Suprapubic skin (tissue), 4 donors: Measurements from ENCODE around the gene MTERF2. TPM values are rescaled to one million over a fixed set of nuclear protein-coding genes. Genes with fewer than 3 reads are reported as not detected.
A peak's percentile ranks its signal among the peaks of the same experiment; 100 is the strongest.

Source experiments
- DNase-seq, 2 donors: peaks; one replicate each; pipeline ENCODE4 v3.0.0-alpha.2; 2019; ENCODE audit warnings: low spot score in 2 of 2
- H3K27ac ChIP-seq: fragments of 200-600 bp; sonication (generic); one replicate; pipeline ENCODE4 v1.5.1; 2019
- H3K27me3 ChIP-seq: fragments of 200-600 bp; sonication (generic); one replicate; pipeline ENCODE4 v1.5.1; 2019
- H3K36me3 ChIP-seq: fragments of 200-600 bp; sonication (generic); one replicate; pipeline ENCODE4 v1.5.1; 2019
- H3K4me1 ChIP-seq: fragments of 200-600 bp; sonication (generic); one replicate; pipeline ENCODE4 v1.5.1; 2019
- H3K4me3 ChIP-seq: fragments of 200-600 bp; sonication (generic); one replicate; pipeline ENCODE4 v1.5.1; 2019; ENCODE audit warnings: mild to moderate bottlenecking
- H3K9me3 ChIP-seq: fragments of 200-600 bp; sonication (generic); one replicate; pipeline ENCODE4 v1.5.1; 2019
- CTCF ChIP-seq, 2 donors: fragments of 200-600 bp in 1 of 2; fragments of 450-650 bp in 1 of 2; sonication (generic) in 1 of 2; IDR thresholded peaks; one replicate each; pipeline ENCODE4 v1.5.1; 2016 to 2019; ENCODE audit warnings: antibody characterized with exemption in 2 of 2, mild to moderate bottlenecking in 1 of 2, moderate library complexity in 1 of 2
- EP300 ChIP-seq: sonication (generic); formaldehyde crosslinking; IDR thresholded peaks from one replicate; pipeline ENCODE4 v1.6.1; 2017; ENCODE audit warnings: antibody characterized with exemption
- POLR2A ChIP-seq, 2 donors: fragments of 450-650 bp; IDR thresholded peaks; one replicate each; pipeline ENCODE4 v1.6.1; 2017; ENCODE audit warnings: antibody characterized with exemption in 2 of 2, mild to moderate bottlenecking in 2 of 2, moderate library complexity in 2 of 2
- POLR2AphosphoS5 ChIP-seq, 3 donors: sonication (generic); formaldehyde crosslinking; IDR thresholded peaks; one replicate each; pipeline ENCODE4 v1.6.1; 2017; ENCODE audit warnings: antibody characterized with exemption in 3 of 3
- WGBS: methylation state at CpG from one replicate; pipeline ENCODE4 v1.1.5; 2018; 5-methylcytosine and 5-hydroxymethylcytosine counted together
- total RNA-seq, 4 donors: library from RNA; depleted of rRNA; stranded (reverse); fragments of >200 nt; gene quantifications; one replicate each; pipeline ENCODE4 v1.1.0, GENCODE V29; 2016

Gene MTERF2
- total RNA-seq, 4 donors from 2014 or later, result 9.4 to 20.7 (median 16.3) TPM

- Histone ChIP-seq H3K4me3 (no peak overlapping the region), H3K4me1 (peaks cover 10% of the 10 kb centered on the region), H3K9me3 (no peaks in the 10 kb centered on the region), H3K36me3 (peaks cover 19% of the 10 kb centered on the region), H3K27ac (no peak overlapping the region), H3K27me3 (no peaks in the 10 kb centered on the region)
- 87% methylated on average over 2 of the region's 2 CpGs for WGBS
- DNase-seq, result no peak
- TF ChIP-seq POLR2AphosphoS5 (IDR thresholded peaks at IDR 0.05) (no peak), CTCF (IDR thresholded peaks at IDR 0.05) (no peak), POLR2A (IDR thresholded peaks at IDR 0.05) (no peak), EP300 (no peak)
Measured at GRCh38 chr12:106964526-106964925, 22.4 kb downstream of the MTERF2 start.

- Histone ChIP-seq H3K36me3 (peaks cover 6% of the 10 kb centered on the region), H3K27me3 (no peaks in the 10 kb centered on the region), H3K4me1 (peaks cover 30% of the 10 kb centered on the region), H3K4me3 (no peak overlapping the region), H3K27ac (no peak overlapping the region), H3K9me3 (no peaks in the 10 kb centered on the region)
- no peak for DNase-seq
- 45% methylated on average over 3 of the region's 3 CpGs for WGBS
- no peak for TF ChIP-seq POLR2AphosphoS5 (IDR thresholded peaks at IDR 0.05)
- TF ChIP-seq CTCF (IDR thresholded peaks at IDR 0.05), result no peak
- TF ChIP-seq EP300, result no peak
- TF ChIP-seq POLR2A (IDR thresholded peaks at IDR 0.05), result no peak
Measured at GRCh38 chr12:106962286-106962685, 24.7 kb downstream of the MTERF2 start.

GRCh38 chr12:106960443-106960842 is 26.5 kb downstream of the MTERF2 start:
- H3K27me3 ChIP-seq, result no peaks in the 10 kb centered on the region
- no peak for DNase-seq
- TF ChIP-seq POLR2AphosphoS5 (IDR thresholded peaks at IDR 0.05), result no peak
- no peak for TF ChIP-seq EP300
- TF ChIP-seq CTCF (IDR thresholded peaks at IDR 0.05), result no peak
- no peaks in the 10 kb centered on the region for H3K9me3 ChIP-seq
- WGBS, result 67% methylated on average over 3 of the region's 3 CpGs
- no peak overlapping the region for H3K27ac ChIP-seq
- H3K4me1 ChIP-seq, result peaks cover 36% of the 10 kb centered on the region
- H3K4me3 ChIP-seq, result no peak overlapping the region
- no peaks in the 10 kb centered on the region for H3K36me3 ChIP-seq

GRCh38 chr12:106957583-106957982 is 29.4 kb downstream of the MTERF2 start:
- 17% methylated on average over 1 of the region's 1 CpG for WGBS
- Histone ChIP-seq H3K27ac (no peak overlapping the region), H3K4me1 (peaks cover 49% of the 10 kb centered on the region), H3K4me3 (peak overlapping the region; percentile 98), H3K27me3 (no peaks in the 10 kb centered on the region), H3K36me3 (no peaks in the 10 kb centered on the region), H3K9me3 (no peaks in the 10 kb centered on the region)
- DNase-seq, result no peak
- TF ChIP-seq CTCF (IDR thresholded peaks at IDR 0.05), result no peak
- no peak for TF ChIP-seq EP300
- TF ChIP-seq POLR2A (IDR thresholded peaks at IDR 0.05), result no peak
- no peak for TF ChIP-seq POLR2AphosphoS5 (IDR thresholded peaks at IDR 0.05)

GRCh38 chr12:106956048-106956578 is 30.8 kb downstream of the MTERF2 start:
- Histone ChIP-seq H3K4me1 (peaks cover 39% of the 10 kb centered on the region), H3K4me3 (peak overlapping the region; percentile 98), H3K27me3 (no peaks in the 10 kb centered on the region), H3K36me3 (no peaks in the 10 kb centered on the region), H3K9me3 (no peaks in the 10 kb centered on the region), H3K27ac (peak overlapping the region; percentile 97)
- DNase-seq, result peak; percentile 85 to 86
- 0% methylated on average over 14 of the region's 34 CpGs for WGBS
- TF ChIP-seq CTCF (IDR thresholded peaks at IDR 0.05), result no peak
- TF ChIP-seq POLR2A (IDR thresholded peaks at IDR 0.05), result no peak
- no peak for TF ChIP-seq POLR2AphosphoS5 (IDR thresholded peaks at IDR 0.05)
- TF ChIP-seq EP300, result no peak
